Activated CD4-positive, alpha-beta T cell treated with anti-CD3 and anti-CD28 coated beads for 36 hours (primary cell): ENCODE results near the gene SIRT5. TPM values are rescaled to one million over a fixed set of nuclear protein-coding genes. Genes with fewer than 3 reads are reported as not detected.

Experiments
- ATAC-seq: fragments of 200-7000 bp; cut with Tn5 transposase; one replicate; pipeline ENCODE4 v1.10.0; 2021; ENCODE audit warnings: mild to moderate bottlenecking, moderate library complexity
- CTCF ChIA-PET: fragments of 350-600 bp; sonication (Branson Sonifier 250); formaldehyde crosslinking; loops from one replicate; lab custom pipeline; 2021; ENCODE audit warnings: antibody characterized with exemption; lab: Charles Lee
- POLR2A ChIA-PET: fragments of 350-600 bp; sonication (Branson Sonifier 250); formaldehyde crosslinking; loops from one replicate; lab custom pipeline; 2021; ENCODE audit warnings: antibody characterized with exemption, inconsistent platforms; lab: Charles Lee
- DNase-seq: peaks from one replicate; pipeline ENCODE4 v3.0.0-alpha.2; 2020
- H3K27ac Mint-ChIP-seq: one replicate; pipeline ENCODE4 v1.8.0; 2021; ENCODE audit warnings: mixed read lengths
- H3K27me3 Mint-ChIP-seq: one replicate; pipeline ENCODE4 v1.8.0; 2021; ENCODE audit warnings: mixed read lengths
- H3K36me3 Mint-ChIP-seq: one replicate; pipeline ENCODE4 v1.8.0; 2021; ENCODE audit warnings: low read depth, mixed read lengths
- H3K4me1 Mint-ChIP-seq: one replicate; pipeline ENCODE4 v1.8.0; 2021; ENCODE audit warnings: mixed read lengths
- H3K4me3 Mint-ChIP-seq: one replicate; pipeline ENCODE4 v1.8.0; 2021; ENCODE audit warnings: mild to moderate bottlenecking, moderate library complexity, mixed read lengths
- H3K9me3 Mint-ChIP-seq: one replicate; pipeline ENCODE4 v1.8.0; 2021; ENCODE audit warnings: low read depth, mixed read lengths
- intact Hi-C, 2 experiments: fragments of 100-400 bp; cut with DNase I in 1 of 2; cut with micrococcal nuclease in 1 of 2; formaldehyde crosslinking; loops; one replicate each; pipeline versions ENCODE4 v1.14.2 to v1.15.1; 2022 to 2024; cut with DNase I, micrococcal nuclease
- total RNA-seq, 2 experiments: library from RNA; stranded (reverse); gene quantifications; one replicate each; pipeline ENCODE4 v1.2.3, GENCODE V29; 2021

SIRT5 gene
- 10 to 100 TPM; 14.7 to 21.9 TPM for total RNA-seq

DNA sequence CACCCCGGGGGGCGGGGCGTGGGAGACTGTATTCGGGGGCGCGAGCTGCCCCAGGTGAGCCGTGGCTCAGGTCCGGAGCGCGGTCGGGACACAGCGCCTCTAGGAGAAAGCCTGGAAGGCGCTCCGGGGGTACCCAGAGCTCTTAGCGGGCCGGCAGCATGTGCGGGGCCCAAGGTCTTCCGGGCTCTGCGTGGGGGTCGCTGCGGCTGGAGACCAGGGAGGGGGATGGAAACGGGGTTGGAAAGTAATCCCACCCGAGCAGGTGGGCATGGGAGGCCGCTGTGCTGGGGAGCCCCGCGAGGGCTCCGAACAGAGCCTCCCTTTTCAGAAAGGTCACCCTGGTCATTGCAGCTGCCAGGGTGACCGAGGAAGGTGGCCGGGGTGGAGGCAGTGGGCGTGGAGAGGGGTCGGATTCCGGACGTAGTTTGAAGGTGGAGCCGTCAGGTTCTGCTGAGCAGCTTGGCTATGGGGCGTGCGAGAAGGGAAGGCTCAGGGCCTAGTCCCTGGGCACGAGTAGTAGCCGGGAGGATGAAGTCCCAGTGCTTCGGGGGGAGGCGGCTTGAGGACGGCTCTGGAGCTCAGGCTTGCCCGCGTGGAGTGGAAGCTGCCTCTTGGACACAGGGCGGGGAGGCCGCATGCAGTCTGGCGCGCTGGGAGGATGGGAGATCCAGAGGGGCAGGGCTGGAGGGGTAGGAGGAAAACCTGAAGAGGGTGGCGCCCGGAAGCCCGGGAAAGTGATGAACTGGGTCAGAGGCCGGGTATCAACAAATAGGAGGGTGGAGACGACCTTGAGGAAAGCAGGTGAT, at the start of gene SIRT5:
Gene SIRT5, plus strand, starts transcription at position 31 of the 806 bp plus-strand sequence. CDS start 9,510 bp downstream, outside the sequence.
- H3K4me3 Mint-ChIP-seq = peak within 1 kb of the TSS; percentile 94
- peaks cover 22% of the 10 kb centered on the region for H3K4me1 Mint-ChIP-seq
- POLR2A ChIA-PET = interaction anchor here (0.5 to 1.9 kb wide), 14 partner anchors 12 to 1285 kb away, joined by 3 to 12 read pairs (median 4); partner anchors contain the start of genes NOL7, RANBP9 and TBC1D7
- H3K27ac Mint-ChIP-seq = peak within 1 kb of the TSS; percentile 100
- CTCF ChIA-PET = interaction anchor here (0.5 to 2.7 kb wide), 59 partner anchors 12 to 663 kb away, joined by 3 to 32 read pairs (median 4); partner anchors contain the start of genes CD83, NOL7, RANBP9 and TBC1D7
- DNase-seq (peak; percentile 91), ATAC-seq (peak; percentile 67)
- H3K9me3 Mint-ChIP-seq = peaks cover 5% of the 10 kb centered on the region
- intact Hi-C loops = loop anchor here (1.0 to 10.0 kb wide), 15 partner anchors 41 to 1560 kb away; partner anchors contain the start of genes GFOD1 (in 2 of the 2), MCUR1 (in 2 of the 2), NOL7 (in 2 of the 2) and TBC1D7 (in 2 of the 2)
- H3K27me3 Mint-ChIP-seq = no peaks in the 10 kb centered on the region
- H3K36me3 Mint-ChIP-seq = peaks cover 11% of the 10 kb centered on the region

DNA sequence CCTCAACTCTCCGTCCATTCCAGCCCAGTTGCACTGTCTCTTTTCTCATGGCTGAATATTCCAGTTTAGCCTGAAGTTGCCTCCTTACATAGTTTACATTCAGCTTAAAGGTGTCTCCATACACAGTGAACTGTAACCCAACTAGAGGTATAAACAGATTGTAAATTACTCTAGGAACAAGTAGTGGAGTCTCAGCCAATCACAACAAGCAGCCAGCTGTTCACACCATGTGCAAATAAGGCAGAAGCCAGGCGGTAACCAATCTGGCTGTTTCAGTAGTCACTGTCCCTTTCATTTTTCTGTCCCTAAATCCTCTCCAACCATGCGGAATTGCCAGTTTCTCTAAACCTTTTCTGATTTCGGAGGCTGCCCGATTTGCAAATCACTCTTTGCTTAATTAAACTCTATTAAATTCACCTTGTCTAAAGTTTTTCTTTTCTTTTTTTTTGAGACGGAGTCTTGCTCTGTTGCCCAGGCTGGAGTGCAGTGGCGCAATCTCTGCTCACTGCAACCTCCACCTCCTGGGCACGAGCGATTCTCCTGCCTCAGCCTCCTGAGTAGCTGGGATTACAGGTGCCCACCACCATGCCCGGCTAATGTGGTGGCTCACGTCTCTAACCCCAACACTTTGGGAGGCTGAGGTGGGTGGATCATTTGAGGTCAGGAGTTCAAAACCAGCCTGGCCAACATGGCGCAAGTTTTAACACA, 49.4 kb upstream of the SIRT5 start:
- H3K27ac Mint-ChIP-seq = no peak overlapping the region
- DNase-seq = no peak
- ATAC-seq = no peak

DNA sequence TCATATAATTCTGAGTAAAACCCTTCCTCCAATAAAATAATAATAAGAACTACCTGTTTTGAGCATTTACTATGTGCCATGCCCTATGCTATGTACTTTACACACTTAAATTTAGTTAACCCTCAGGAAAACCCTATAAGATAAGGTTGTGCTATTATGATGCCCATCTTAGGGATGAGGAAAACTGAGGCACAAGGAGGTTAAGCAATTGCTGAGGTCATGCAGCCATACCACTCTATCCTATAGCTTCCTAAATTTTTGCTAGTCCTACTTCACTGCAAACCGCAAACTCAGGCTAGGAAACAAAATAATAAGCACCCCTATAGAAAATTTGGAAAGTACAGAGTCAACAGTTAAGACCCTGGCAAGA, 48.1 kb upstream of the SIRT5 start:
- Mint-ChIP-seq H3K27ac (no peak overlapping the region), H3K4me3 (no peak overlapping the region), H3K4me1 (peaks cover 15% of the 10 kb centered on the region), H3K36me3 (no peaks in the 10 kb centered on the region), H3K9me3 (no peaks in the 10 kb centered on the region), H3K27me3 (no peaks in the 10 kb centered on the region)
- POLR2A ChIA-PET = no interaction called here
- no peak for ATAC-seq
- DNase-seq = no peak
- intact Hi-C loops = no loop called here
- CTCF ChIA-PET = interaction anchor here (0.7 to 0.8 kb wide), 2 partner anchors 189 to 366 kb away, joined by 3 read pairs; no protein-coding TSS in a partner anchor

More for the DNA sequence above, 49.4 kb upstream of the SIRT5 start:
- Mint-ChIP-seq H3K36me3 (no peaks in the 10 kb centered on the region), H3K27me3 (no peaks in the 10 kb centered on the region), H3K9me3 (no peaks in the 10 kb centered on the region), H3K4me3 (no peak overlapping the region), H3K4me1 (peaks cover 15% of the 10 kb centered on the region)
- ChIA-PET POLR2A (no interaction called here), CTCF (interaction anchor here (1.4 kb wide), 1 partner anchor 90 kb away, joined by 3 read pairs; the partner anchor contains the start of gene NOL7)
- intact Hi-C loops = no loop called here

- ATAC-seq (peak; percentile 92), DNase-seq (peak; percentile 48)
- H3K4me1 Mint-ChIP-seq = peaks cover 15% of the 10 kb centered on the region
- H3K27ac Mint-ChIP-seq = peak overlapping the region; percentile 47
- intact Hi-C loops = no loop called here
- no peak overlapping the region for H3K4me3 Mint-ChIP-seq
- no peaks in the 10 kb centered on the region for H3K9me3 Mint-ChIP-seq
- peaks cover under 1% of the 10 kb centered on the region for H3K27me3 Mint-ChIP-seq
- POLR2A ChIA-PET = no interaction called here
- CTCF ChIA-PET = interaction anchor here (0.8 kb wide), 1 partner anchor 190 kb away, joined by 3 read pairs; no protein-coding TSS in a partner anchor
- H3K36me3 Mint-ChIP-seq = no peaks in the 10 kb centered on the region
Observed at GRCh38 chr6:13526727-13527670, 47.4 kb upstream of the SIRT5 start.

GRCh38 chr6:13527671-13528056, 46.7 kb upstream of the SIRT5 start:
- no peaks in the 10 kb centered on the region for H3K36me3 Mint-ChIP-seq
- H3K9me3 Mint-ChIP-seq = no peaks in the 10 kb centered on the region
- peaks cover 2% of the 10 kb centered on the region for H3K27me3 Mint-ChIP-seq
- ATAC-seq = no peak
- peaks cover 15% of the 10 kb centered on the region for H3K4me1 Mint-ChIP-seq
- no peak overlapping the region for H3K4me3 Mint-ChIP-seq
- no peak for DNase-seq
- intact Hi-C loops = no loop called here
- POLR2A ChIA-PET = no interaction called here
- H3K27ac Mint-ChIP-seq = no peak overlapping the region
- CTCF ChIA-PET = no interaction called here

DNA sequence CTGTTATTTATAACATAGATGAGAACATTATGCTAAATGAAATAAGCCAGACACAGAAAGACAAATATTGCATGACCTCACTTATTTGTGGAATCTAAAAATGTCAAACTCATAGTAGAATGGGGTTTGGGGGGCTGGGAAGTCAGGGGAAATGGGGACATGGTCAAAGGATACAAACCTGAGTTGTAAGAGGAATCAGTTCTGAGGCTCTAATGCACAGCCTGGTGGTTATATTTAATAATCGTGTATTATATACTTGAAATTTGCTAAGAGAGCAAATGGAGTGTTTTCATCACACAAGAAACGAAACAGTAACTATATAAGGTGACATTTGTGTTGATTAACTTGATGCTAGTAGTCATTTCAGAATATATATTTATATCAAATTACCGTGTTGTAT, 46.2 kb upstream of the SIRT5 start:
- Mint-ChIP-seq H3K4me3 (no peak overlapping the region), H3K27me3 (peaks cover 2% of the 10 kb centered on the region), H3K27ac (no peak overlapping the region), H3K9me3 (no peaks in the 10 kb centered on the region), H3K36me3 (no peaks in the 10 kb centered on the region), H3K4me1 (peaks cover 15% of the 10 kb centered on the region)
- ATAC-seq = no peak
- intact Hi-C loops = no loop called here
- ChIA-PET POLR2A (no interaction called here), CTCF (no interaction called here)
- no peak for DNase-seq

- intact Hi-C loops = no loop called here
- Mint-ChIP-seq H3K4me3 (no peak overlapping the region), H3K36me3 (no peaks in the 10 kb centered on the region), H3K27me3 (peaks cover 2% of the 10 kb centered on the region), H3K9me3 (no peaks in the 10 kb centered on the region), H3K4me1 (peaks cover 15% of the 10 kb centered on the region), H3K27ac (no peak overlapping the region)
- ATAC-seq (no peak), DNase-seq (no peak)
- ChIA-PET CTCF (no interaction called here), POLR2A (no interaction called here)
Observed at GRCh38 chr6:13528777-13529343, 45.5 kb upstream of the SIRT5 start.

GRCh38 chr6:13531956-13532355, 42.4 kb upstream of the SIRT5 start:
- intact Hi-C loops = no loop called here
- CTCF ChIA-PET = interaction anchor here (1.0 to 1.6 kb wide), 3 partner anchors 11 to 105 kb away, joined by 3 to 4 read pairs (median 4); no protein-coding TSS in a partner anchor
- Mint-ChIP-seq H3K4me1 (peaks cover 4% of the 10 kb centered on the region), H3K27ac (no peak overlapping the region), H3K27me3 (peaks cover 2% of the 10 kb centered on the region), H3K4me3 (no peak overlapping the region), H3K9me3 (no peaks in the 10 kb centered on the region), H3K36me3 (no peaks in the 10 kb centered on the region)
- ATAC-seq (no peak), DNase-seq (no peak)
- POLR2A ChIA-PET = no interaction called here

DNA sequence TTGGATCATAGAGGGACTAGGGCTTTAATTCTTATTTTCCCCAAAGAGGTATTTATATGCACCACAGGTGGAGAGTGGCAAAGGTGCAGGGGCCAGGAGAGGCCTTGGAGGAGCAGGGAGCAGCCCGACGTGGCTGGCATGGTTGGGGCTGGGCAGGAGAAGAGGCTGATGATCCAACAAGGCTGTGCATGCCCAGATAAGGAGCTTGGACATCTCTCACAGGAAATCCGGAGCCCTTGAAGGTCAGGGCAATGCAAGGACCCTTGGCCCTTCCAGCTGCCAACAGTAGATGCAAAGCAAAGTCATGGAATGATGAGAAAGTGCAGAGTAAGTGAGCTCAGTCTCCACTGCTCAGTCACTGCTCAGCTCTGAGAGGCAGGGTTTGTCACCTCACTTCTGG, 39.9 kb upstream of the SIRT5 start:
- H3K36me3 Mint-ChIP-seq = no peaks in the 10 kb centered on the region
- CTCF ChIA-PET = no interaction called here

DNA sequence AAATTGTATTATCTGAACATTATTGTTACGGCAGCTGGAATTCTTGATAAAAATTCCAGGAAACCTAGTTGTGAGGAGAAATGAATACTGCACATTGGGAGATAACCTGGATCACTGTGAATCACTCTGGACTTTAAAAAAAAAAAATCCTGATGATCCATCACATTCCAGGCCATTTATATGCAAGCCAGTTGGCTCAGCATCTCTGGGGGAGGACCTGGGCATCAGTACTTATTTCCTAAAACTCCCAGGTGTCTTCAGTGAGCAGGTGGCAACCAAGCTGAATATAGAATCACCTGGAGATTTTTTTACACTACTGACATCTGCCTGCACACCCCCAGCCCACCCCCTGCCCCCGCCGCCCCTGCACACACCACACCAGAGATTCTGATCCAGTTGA, 39.1 kb upstream of the SIRT5 start:
- no peaks in the 10 kb centered on the region for H3K4me1 Mint-ChIP-seq
- ATAC-seq (no peak), DNase-seq (no peak)
- H3K27ac Mint-ChIP-seq = no peak overlapping the region
- H3K27me3 Mint-ChIP-seq = peaks cover 2% of the 10 kb centered on the region
- no peak overlapping the region for H3K4me3 Mint-ChIP-seq
- intact Hi-C loops = no loop called here
- no peaks in the 10 kb centered on the region for H3K9me3 Mint-ChIP-seq
- CTCF ChIA-PET = no interaction called here
- POLR2A ChIA-PET = no interaction called here
- H3K36me3 Mint-ChIP-seq = no peaks in the 10 kb centered on the region

More for the DNA sequence above, 39.9 kb upstream of the SIRT5 start:
- ATAC-seq (no peak), DNase-seq (no peak)
- POLR2A ChIA-PET = interaction anchor here (0.6 kb wide), 1 partner anchor 41 kb away, joined by 3 read pairs; no protein-coding TSS in a partner anchor
- Mint-ChIP-seq H3K4me1 (no peaks in the 10 kb centered on the region), H3K9me3 (no peaks in the 10 kb centered on the region), H3K27me3 (peaks cover 2% of the 10 kb centered on the region), H3K27ac (no peak overlapping the region), H3K4me3 (no peak overlapping the region)
- intact Hi-C loops = no loop called here
